GM20000 (cell line): Measurements from ENCODE around the gene KIAA1191.
"Not testable (repeated sequence)": the region's sequence is repeated elsewhere in the genome, so short reads cannot be mapped to it uniquely, and the experiment has no call there.

Experiments used
- DNase-seq: peaks from one replicate; pipeline ENCODE4 v3.0.0; 2012; ENCODE audit warnings: low spot score
- TF ChIP-seq, protein P1 (sequence below): IDR thresholded peaks from 2 replicates; pipeline ENCODE4 v1.5.1; 2012; ENCODE audit warnings: mild to moderate bottlenecking, control low read depth; ENCODE audit errors: extremely low read depth, missing control alignments

Gene KIAA1191, protein sequence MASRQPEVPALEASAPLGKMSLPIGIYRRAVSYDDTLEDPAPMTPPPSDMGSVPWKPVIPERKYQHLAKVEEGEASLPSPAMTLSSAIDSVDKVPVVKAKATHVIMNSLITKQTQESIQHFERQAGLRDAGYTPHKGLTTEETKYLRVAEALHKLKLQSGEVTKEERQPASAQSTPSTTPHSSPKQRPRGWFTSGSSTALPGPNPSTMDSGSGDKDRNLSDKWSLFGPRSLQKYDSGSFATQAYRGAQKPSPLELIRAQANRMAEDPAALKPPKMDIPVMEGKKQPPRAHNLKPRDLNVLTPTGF

DNA sequence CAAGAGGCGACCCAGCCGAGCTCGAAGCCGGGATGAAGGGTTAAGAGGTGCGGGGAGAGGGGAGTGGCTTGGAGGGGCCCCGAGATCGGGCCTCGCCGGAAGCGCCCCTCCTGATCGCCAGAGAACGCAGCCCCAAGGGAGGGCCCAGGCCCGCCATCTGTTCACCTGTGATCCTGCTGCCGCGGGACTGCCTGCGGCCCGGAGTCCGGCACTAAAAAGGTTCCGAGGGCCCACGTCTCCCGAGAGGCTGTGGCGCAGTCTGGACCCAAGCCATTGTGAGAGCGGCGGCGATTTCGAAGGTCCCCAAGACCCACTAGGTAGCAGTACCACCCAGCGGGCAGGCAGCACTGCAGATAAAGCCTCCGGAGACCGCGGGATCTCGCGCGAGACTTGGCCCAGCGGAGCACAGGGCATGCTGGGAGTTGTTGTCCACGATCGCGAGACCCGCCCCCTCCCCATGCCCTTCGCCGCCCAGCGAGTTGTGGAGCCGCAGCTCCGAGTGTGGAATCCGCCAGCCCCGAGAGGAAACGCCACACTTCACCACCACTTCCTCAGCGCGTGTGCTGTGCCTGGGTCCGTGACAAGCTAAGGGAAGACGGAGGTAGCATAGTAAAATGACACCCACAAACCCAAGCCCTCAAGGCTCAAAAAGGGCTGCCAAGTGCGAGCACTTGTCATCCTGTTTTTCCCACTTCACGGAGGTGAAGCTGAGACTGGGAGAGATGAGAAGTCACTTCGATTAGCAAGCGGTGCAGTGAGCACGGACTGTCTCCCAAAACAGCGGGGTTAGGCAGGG lies at the start of gene KIAA1191:
KIAA1191 (minus strand) TSS at position 328 of the 796 bp plus-strand sequence. CDS start 2,256 bp downstream, outside the sequence.
- TF ChIP-seq, protein P1, sequence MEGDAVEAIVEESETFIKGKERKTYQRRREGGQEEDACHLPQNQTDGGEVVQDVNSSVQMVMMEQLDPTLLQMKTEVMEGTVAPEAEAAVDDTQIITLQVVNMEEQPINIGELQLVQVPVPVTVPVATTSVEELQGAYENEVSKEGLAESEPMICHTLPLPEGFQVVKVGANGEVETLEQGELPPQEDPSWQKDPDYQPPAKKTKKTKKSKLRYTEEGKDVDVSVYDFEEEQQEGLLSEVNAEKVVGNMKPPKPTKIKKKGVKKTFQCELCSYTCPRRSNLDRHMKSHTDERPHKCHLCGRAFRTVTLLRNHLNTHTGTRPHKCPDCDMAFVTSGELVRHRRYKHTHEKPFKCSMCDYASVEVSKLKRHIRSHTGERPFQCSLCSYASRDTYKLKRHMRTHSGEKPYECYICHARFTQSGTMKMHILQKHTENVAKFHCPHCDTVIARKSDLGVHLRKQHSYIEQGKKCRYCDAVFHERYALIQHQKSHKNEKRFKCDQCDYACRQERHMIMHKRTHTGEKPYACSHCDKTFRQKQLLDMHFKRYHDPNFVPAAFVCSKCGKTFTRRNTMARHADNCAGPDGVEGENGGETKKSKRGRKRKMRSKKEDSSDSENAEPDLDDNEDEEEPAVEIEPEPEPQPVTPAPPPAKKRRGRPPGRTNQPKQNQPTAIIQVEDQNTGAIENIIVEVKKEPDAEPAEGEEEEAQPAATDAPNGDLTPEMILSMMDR = peak; percentile 24
- peak; percentile 91 for DNase-seq

DNA sequence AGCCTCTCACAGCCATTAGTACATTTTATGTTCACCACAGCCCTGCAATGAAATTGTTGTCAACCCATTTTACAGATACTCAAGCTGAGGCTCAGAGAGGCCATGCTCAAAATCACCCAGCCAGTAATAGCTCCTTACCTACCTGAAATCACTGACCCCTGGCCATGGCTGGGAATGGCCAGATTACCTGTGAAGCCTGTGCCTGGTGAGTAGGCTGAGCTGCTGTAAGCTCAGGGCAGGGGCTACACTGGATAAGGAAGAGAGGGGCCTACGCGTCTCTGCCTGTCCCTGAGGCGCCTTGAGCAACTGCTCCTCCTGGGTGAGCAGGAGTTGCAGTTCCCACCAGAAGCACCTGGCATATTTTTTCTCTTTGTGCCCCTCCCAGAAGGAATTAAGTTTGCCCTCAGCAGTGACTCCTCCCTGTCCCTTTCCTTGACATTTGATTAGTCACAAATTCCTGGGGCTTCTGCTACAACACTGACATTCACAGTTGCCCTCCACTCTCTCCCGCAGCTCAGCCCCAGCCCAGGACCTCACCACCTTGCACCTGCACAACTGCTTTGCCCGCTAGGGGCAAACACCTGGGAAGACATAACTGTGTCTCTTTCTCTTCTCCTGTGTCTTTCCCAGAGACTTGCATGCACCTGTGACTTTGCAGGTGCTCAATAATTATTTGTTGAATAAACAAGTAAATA lies 49.1 kb upstream of the KIAA1191 start:
- DNase-seq = no peak
- TF ChIP-seq, protein P1 = no peak

DNA sequence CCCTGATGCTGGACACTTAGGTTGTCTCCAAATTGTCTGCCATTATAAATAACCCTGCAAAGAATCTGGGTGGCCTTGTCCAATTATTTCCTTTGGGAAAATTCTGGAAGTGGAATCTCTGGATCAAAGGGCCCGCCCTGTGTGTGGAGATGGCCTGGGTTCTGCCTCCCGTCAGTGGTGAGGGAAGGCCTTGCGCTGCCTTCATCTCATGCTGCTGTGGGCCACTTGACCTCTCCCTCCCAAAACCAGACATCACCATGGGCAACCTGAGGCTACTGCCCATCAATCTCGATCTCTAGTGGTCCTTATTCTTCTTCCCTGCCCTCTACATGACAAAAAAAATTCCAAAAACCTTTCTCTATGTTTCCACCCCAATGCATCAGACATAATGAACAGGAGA lies 48.2 kb upstream of the KIAA1191 start:
- no peak for DNase-seq

DNA sequence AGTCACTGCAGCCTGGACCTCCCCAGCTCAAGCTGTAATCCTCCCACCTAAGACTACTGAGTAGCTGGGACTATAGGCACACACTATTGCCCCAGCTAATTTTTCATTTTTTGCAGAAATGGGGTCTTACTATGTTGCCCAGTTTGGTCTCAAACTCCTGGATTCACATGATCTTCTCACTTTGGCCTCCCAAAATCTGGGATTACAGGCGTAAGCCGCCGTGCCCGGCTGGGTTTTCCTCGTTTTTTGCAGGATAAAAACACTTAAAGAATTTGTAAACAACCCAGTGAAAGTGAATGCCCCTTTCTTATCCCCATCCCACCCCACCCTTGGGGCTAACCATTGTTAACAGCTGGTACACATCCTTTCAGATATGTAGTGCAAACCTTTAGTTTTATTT lies 47.0 kb upstream of the KIAA1191 start:
- TF ChIP-seq, protein P1 = no peak
- DNase-seq = no peak

More for the DNA sequence above, 48.2 kb upstream of the KIAA1191 start:
- TF ChIP-seq, protein P1 = no peak

DNA sequence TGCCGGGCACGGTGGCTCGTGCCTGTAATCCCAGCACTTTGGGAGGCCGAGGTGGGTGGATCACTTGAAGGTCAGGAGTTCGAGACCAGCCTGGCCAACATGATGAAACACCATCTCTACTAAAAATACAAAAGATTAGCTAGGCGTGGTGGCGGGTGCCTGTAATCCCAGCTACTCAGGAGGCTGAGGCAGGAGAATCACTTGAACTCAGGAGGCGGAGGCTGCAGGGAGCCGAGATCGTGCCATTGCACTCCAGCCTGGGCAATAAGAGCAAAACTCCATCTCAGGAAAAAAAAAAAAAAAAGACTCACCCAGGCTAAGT lies 46.6 kb upstream of the KIAA1191 start:
- DNase-seq = not testable (repeated sequence)

DNA sequence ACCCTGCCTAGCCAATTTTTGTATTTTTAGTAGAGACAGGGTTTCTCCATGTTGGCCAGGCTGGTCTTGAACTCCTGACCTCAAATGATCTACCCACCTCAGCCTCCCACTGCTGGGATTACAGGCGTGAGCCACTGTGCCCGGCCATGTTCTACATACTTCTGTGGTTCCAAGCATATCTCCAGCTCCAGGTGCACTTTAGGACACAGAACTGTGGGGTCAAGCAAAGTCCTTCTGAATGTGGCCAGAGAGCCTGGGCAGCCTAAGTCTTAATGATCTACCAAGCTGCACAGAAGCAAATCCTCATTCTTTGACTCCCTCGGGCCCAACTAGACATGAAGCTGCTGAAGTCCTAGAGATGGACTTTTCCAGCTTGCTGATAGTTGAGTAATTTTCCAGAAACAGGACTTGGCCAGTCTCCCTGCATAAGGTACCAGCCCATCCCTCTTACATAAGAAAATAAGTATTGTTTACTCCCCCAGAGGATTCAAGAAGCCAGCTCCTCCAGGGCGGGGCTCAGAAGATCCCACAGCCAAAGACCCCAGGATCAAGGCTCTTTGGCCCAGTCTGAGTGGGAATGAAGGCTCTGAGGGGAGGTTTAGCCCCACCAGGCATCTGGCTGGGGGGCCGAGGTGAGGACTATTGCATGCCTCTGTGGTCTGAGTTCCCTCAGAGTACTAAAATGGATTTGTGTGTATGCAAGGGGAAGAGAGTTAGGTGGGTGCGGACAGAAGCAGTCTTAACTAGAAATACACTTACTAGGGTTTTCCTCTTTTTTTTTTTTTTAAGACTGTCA lies 46.1 kb upstream of the KIAA1191 start:
- TF ChIP-seq, protein P1 = no peak
- DNase-seq = no peak

DNA sequence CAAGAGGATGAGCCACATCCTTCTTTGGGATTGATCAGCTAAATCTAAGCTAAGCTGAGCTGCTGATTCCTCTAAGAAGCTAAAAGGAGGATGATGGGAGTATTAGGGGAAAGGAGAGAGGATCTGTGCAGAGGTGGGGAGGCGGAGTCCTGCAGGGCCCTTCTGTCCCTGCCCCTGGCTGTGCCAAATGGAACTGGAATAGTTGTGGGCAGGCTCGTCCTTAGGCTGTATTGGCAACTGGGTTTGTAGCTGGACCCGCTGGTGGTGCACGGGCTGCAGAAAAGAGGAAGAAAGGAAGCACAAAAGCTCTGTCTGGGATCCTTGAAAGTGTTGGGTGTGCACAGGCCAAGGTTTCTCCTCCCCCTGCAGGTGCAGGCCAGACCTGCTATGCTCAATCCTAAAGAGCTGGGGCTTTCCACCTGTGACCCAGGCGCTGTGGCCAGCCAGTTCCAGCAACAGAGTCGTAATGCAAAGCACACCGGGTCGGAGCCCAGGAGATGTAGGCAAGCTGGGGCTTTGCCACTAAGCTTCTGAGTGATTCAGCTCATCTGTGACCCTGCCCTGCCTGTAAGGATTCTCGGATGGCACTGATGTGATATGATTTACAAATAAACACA lies 45.0 kb upstream of the KIAA1191 start:
- TF ChIP-seq, protein P1 = no peak
- no peak for DNase-seq
